ENCODE data around the gene STEAP4. TPM values are rescaled to one million over a fixed set of nuclear protein-coding genes. Genes with fewer than 3 reads are reported as not detected.

The STEAP4 gene
- total RNA-seq, 1 experiment from 2014 or later: 0.10 TPM

GRCh38 chr7:88224601-88225275 lies 82.0 kb downstream of the STEAP4 start:
- DNase-seq (ENCODE audit: extremely low read depth, low read depth): no peak

DNA sequence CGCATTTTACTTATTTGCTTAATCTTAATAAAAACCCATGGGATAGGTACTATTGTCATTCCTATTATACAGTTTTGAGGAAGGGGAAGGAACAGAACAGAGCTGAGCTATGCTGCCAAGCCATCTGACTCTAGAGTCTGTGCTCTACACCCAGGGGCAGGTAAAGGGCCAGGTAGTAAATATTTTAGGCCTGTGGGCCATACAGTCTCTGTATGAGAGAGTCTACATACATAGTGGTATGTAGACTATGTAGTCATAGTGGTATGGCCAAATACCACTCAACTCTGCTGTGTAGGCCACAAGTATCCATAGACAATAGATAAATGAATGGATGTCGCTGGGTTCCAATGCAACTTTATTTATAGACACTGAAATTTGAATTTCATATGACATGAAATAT lies 83.4 kb downstream of the STEAP4 start:
- no peak for DNase-seq (ENCODE audit: extremely low read depth, low read depth)

Other genes starting within 250 kb of the STEAP4 start
- 114 and 127 TPM in 2 replicates for gene SRI, start 86.9 kb downstream of the STEAP4 start, total RNA-seq (2014; rRNA removed; shearing (Covaris generic))

Data from NCI-H460 (cell line).